BE2C (cell line): ENCODE measurements around the gene ADAMTS14.

ENCODE experiments used
- DNase-seq: peaks from one replicate; pipeline ENCODE4 v3.0.0-alpha.2; 2020
- H3K27me3 ChIP-seq: fragments of 250-450 bp; sonication (Bioruptor Pico); 2 replicates; pipeline ENCODE4 v1.5.1; 2020; ENCODE audit warnings: mild to moderate bottlenecking
- H3K36me3 ChIP-seq: fragments of 250-450 bp; sonication (Bioruptor Pico); 2 replicates; pipeline ENCODE4 v1.5.1; 2020; ENCODE audit warnings: mild to moderate bottlenecking
- H3K4me1 ChIP-seq: fragments of 250-450 bp; sonication (Bioruptor Pico); 2 replicates; pipeline ENCODE4 v1.5.1; 2020
- H3K4me3 ChIP-seq: 2 replicates; pipeline ENCODE4 v1.5.1; 2011; ENCODE audit warnings: low read depth, low read length
- H3K9me3 ChIP-seq: fragments of 250-450 bp; sonication (Bioruptor Pico); 2 replicates; pipeline ENCODE4 v1.5.1; 2020
- TF ChIP-seq, protein P1 (sequence below): IDR thresholded peaks from 2 replicates; pipeline ENCODE4 v1.5.1; 2012; ENCODE audit warnings: mild to moderate bottlenecking, low read depth, low read length

ADAMTS14 gene

DNA sequence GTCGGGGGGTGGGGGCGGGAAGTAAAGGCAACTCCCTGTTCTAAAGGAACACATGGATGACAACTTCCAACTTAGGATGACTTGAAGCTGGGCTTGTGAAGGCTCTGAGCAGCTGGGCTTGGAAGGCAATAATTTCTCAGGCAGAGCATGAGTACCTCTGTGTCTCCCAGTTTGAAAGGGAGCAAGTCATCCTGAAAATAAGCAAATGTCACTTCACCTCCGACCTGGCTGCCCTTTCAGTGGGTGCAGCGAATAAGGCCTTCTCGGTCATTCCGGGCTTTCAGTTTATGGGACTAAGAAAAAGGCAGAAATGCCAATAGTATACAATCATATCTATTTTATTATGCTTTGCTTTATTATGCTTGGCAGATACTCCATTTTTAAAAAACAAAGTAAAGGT is 15.3 kb upstream of the ADAMTS14 start:
- H3K4me3 ChIP-seq = no peak overlapping the region
- H3K9me3 ChIP-seq = no peaks in the 10 kb centered on the region
- TF ChIP-seq, protein P1, sequence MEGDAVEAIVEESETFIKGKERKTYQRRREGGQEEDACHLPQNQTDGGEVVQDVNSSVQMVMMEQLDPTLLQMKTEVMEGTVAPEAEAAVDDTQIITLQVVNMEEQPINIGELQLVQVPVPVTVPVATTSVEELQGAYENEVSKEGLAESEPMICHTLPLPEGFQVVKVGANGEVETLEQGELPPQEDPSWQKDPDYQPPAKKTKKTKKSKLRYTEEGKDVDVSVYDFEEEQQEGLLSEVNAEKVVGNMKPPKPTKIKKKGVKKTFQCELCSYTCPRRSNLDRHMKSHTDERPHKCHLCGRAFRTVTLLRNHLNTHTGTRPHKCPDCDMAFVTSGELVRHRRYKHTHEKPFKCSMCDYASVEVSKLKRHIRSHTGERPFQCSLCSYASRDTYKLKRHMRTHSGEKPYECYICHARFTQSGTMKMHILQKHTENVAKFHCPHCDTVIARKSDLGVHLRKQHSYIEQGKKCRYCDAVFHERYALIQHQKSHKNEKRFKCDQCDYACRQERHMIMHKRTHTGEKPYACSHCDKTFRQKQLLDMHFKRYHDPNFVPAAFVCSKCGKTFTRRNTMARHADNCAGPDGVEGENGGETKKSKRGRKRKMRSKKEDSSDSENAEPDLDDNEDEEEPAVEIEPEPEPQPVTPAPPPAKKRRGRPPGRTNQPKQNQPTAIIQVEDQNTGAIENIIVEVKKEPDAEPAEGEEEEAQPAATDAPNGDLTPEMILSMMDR = no peak

DNA sequence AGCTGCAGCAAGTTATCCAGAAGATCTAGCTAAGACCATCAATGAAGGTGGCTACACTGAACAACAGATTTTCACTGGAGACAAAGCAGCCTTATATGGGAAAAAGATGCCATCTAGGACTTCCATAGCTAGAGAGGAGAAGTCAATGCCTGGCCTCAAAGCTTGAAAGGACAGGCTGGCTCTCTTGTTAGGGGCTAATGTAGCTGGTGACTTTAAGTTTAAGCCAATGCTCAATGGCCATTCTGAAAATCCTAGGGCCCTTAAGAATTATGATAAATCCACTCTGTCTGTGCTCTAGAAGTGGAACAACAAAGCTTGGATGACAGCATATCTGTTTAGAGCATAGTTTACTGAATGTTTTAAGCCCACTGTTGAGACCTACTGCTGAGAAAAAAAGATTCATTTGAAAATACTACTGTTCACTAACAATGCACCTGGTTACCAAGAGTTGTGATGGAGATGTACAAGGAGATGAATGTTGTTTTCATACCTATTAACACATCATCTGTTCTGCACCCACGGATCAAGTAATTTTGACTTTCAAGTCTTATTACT is 13.6 kb upstream of the ADAMTS14 start:
- Histone ChIP-seq H3K27me3 (no peaks in the 10 kb centered on the region), H3K36me3 (no peaks in the 10 kb centered on the region), H3K4me1 (no peaks in the 10 kb centered on the region), H3K9me3 (no peaks in the 10 kb centered on the region), H3K4me3 (no peak overlapping the region)
- TF ChIP-seq, protein P1 = no peak
- no peak for DNase-seq

More for the DNA sequence above, 15.3 kb upstream of the ADAMTS14 start:
- H3K27me3 ChIP-seq = no peaks in the 10 kb centered on the region
- H3K4me1 ChIP-seq = peaks cover 3% of the 10 kb centered on the region
- H3K36me3 ChIP-seq = no peaks in the 10 kb centered on the region
- no peak for DNase-seq

DNA sequence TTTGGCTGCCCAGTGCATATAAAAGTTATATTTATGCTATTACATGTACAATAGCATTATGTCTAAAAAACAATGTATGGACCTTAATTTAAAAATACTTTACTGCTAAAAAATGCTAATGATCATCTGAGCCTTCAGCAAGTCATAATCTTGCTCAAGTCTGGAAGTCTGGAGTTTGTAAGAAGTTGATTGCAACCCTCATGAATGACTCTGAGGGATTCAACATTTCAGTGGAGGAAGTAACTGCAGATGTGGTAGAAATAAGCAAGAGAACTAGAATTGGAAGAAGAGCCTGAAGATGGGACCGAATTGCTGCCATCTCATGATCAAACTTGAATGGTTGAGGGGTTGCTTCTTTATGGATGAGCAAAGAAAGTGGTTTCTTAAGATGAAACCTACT is 13.0 kb upstream of the ADAMTS14 start:
- no peaks in the 10 kb centered on the region for H3K9me3 ChIP-seq
- no peaks in the 10 kb centered on the region for H3K27me3 ChIP-seq
- DNase-seq = no peak
- TF ChIP-seq, protein P1 = no peak
- H3K36me3 ChIP-seq = no peaks in the 10 kb centered on the region
- no peak overlapping the region for H3K4me3 ChIP-seq
- H3K4me1 ChIP-seq = peaks cover 3% of the 10 kb centered on the region; the same call in 1 of the 2 replicates

DNA sequence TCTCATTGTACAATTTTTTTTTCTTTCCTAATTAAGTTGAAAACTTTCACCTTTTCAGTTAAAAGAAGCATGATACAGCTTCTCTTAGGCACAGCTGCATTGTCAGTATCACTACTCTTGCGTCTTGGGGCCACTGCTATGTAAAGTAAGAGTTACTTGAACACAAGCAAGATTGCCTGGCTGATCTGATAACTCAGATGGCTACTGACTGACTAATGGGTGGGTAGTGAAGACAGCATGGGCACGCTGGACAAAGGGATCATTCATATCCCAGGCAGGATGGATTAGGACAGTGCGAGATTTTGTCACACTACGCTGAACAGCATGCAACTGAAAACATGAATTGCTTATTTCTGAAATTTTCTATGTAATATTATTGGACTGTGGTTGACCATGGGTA is 11.6 kb upstream of the ADAMTS14 start:
- TF ChIP-seq, protein P1 = no peak
- no peaks in the 10 kb centered on the region for H3K36me3 ChIP-seq
- no peak overlapping the region for H3K4me3 ChIP-seq
- no peaks in the 10 kb centered on the region for H3K27me3 ChIP-seq
- no peaks in the 10 kb centered on the region for H3K9me3 ChIP-seq
- no peak for DNase-seq
- H3K4me1 ChIP-seq = peaks cover 7% of the 10 kb centered on the region

DNA sequence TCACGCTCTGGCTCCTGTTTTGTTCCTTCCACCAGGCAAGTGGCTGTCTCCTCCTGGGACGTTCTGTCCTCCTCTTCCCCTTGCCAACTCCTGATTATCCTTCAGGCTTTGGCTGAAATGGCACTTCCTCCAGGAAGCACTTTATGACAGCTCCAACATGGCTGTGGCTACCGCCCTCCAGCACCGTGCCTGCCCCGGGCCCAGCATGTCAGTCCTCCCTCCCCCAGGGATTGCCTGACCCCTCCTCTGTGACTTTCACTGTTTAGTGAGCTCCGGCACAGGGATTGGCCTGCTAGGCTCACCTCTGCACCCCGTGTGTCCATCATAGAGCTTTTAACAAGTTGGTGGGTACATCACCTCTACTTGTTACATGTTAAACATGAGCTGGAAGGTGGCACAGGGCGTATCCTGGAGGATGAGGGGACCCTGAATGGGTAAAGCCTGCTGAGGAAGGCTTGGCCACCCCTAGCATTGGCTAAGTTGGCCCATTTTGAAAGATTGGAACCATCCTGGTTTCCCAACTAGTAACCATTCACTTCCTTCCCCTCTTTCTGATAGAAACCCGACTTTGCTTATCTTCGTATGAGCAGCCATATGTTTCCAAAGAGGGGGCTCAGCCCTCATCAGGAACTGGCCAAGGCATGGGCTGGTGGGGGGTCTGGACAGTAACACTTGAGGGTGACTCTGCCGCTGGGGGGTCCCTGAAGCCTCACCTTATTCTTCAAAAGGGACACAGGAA is 10.5 kb upstream of the ADAMTS14 start:
- Histone ChIP-seq H3K9me3 (no peaks in the 10 kb centered on the region), H3K4me3 (no peak overlapping the region), H3K36me3 (no peaks in the 10 kb centered on the region), H3K4me1 (peaks cover 7% of the 10 kb centered on the region), H3K27me3 (no peaks in the 10 kb centered on the region)
- no peak for DNase-seq
- TF ChIP-seq, protein P1 = no peak
